K562 (cell line): ENCODE measurements around the gene CDCP1. TPM values are rescaled to one million over a fixed set of nuclear protein-coding genes. Genes with fewer than 3 reads are reported as not detected.

ENCODE experiments used
- ATAC-seq: fragments of 200-7000 bp; cut with Tn5 transposase; 3 replicates; pipeline ENCODE4 v1.9.1; 2020; ENCODE audit warnings: moderate library complexity
- BruUV-seq: library from RNA; stranded (reverse); fragments of 400-500 nt; replicated peaks from 2 replicates; lab custom pipeline; 2021; lab: Mats Ljungman, UMichigan
- CTCF ChIA-PET: fragments of 300-600 bp; formaldehyde crosslinking; extraction: SDS; loops from one replicate; lab custom pipeline; 2021; ENCODE audit warnings: low intra/inter-chr PET ratio; lab: Yijun Ruan, JAX
- POLR2A ChIA-PET: fragments of 300-600, 350-650 bp; sonication (Branson Sonifier 250); formaldehyde crosslinking; extraction: SDS; loops from one replicate; lab custom pipeline; 2021; ENCODE audit warnings: antibody characterized with exemption, inconsistent platforms; lab: Yijun Ruan, JAX
- DNase-seq, 4 experiments: peaks; one replicate each; pipeline versions ENCODE4 v3.0.0 to v3.0.0-alpha.2; 2011 to 2018; ENCODE audit warnings: low spot score in 3 of 4, mixed read lengths in 3 of 4; ENCODE audit errors: extremely low read depth in 1 of 4
- FAIRE-seq: peaks from 2 replicates; lab custom pipeline; 2011; peaks lifted over from hg19 to GRCh38; lab: Jason Lieb, UNC
- H2AFZ ChIP-seq: 2 replicates; pipeline ENCODE4 v1.6.0; 2011; ENCODE audit warnings: low read depth, low read length, control low read depth, inconsistent platforms
- H3K27ac ChIP-seq: fragments of 200-600 bp; 3 replicates; pipeline ENCODE4 v1.8.0; 2011; ENCODE audit warnings: low read depth, mild to moderate bottlenecking, control low read depth, inconsistent platforms, low read length, moderate library complexity, mixed read lengths; ENCODE audit errors: extremely low read depth
- H3K27me3 ChIP-seq, 2 experiments: fragments of 300-600 bp in 1 of 2; 2 replicates in 1 of 2; 3 replicates in 1 of 2; pipeline versions ENCODE4 v1.6.0 to v1.8.0; 2011; ENCODE audit warnings: inconsistent platforms in 2 of 2, low read length in 2 of 2, mild to moderate bottlenecking in 1 of 2, mixed read lengths in 1 of 2, moderate library complexity in 1 of 2; ENCODE audit not compliant: control insufficient read depth in 2 of 2, insufficient read depth in 2 of 2
- H3K36me3 ChIP-seq: fragments of 300-600 bp; 3 replicates; pipeline ENCODE4 v1.8.0; 2011; ENCODE audit warnings: mild to moderate bottlenecking, low read length, inconsistent platforms; ENCODE audit not compliant: control insufficient read depth, insufficient read depth
- H3K4me1 ChIP-seq, 2 experiments: fragments of 200-600 bp in 1 of 2; replicated peaks in 1 of 2; 2 replicates in 1 of 2; 3 replicates in 1 of 2; pipeline versions ENCODE4 v1.5.1 to v1.8.0; 2011; ENCODE audit warnings: inconsistent platforms in 2 of 2, low read length in 2 of 2, mild to moderate bottlenecking in 1 of 2, mixed read lengths in 1 of 2, moderate library complexity in 1 of 2; ENCODE audit not compliant: control insufficient read depth in 2 of 2, insufficient read depth in 2 of 2
- H3K4me2 ChIP-seq: 2 replicates; pipeline ENCODE4 v1.6.1; 2011; ENCODE audit warnings: low read length, control low read depth, inconsistent platforms, mixed read lengths; ENCODE audit not compliant: insufficient read depth
- H3K4me3 ChIP-seq: fragments of 200-600 bp; sonication (generic), shearing (Covaris generic); 2 replicates; pipeline ENCODE4 v1.5.1; 2016; ENCODE audit warnings: control low read depth, inconsistent platforms
- H3K79me2 ChIP-seq: fragments of 200-600 bp; 3 replicates; pipeline ENCODE4 v1.8.0; 2011; ENCODE audit warnings: low read length, inconsistent platforms; ENCODE audit not compliant: control insufficient read depth, insufficient read depth
- H3K9ac ChIP-seq, 2 experiments: 2 replicates each; pipeline versions ENCODE4 v1.6.0 to v1.6.1; 2011; ENCODE audit warnings: low read depth in 2 of 2, low read length in 2 of 2, control low read depth in 1 of 2, inconsistent platforms in 1 of 2, mild to moderate bottlenecking in 1 of 2, mixed read lengths in 1 of 2; ENCODE audit not compliant: insufficient read depth in 1 of 2
- H3K9me1 ChIP-seq: one replicate; pipeline ENCODE4 v1.6.0; 2011; ENCODE audit warnings: inconsistent platforms, mild to moderate bottlenecking, low read length, moderate library complexity; ENCODE audit not compliant: control insufficient read depth, insufficient read depth
- H3K9me3 ChIP-seq: replicated peaks from 2 replicates; pipeline ENCODE4 v1.5.1; 2011; ENCODE audit warnings: low read depth, low read length, inconsistent platforms; ENCODE audit not compliant: control insufficient read depth, insufficient read depth
- H4K20me1 ChIP-seq: replicated peaks from 2 replicates; pipeline ENCODE4 v1.6.1; 2011; ENCODE audit warnings: low read length, inconsistent platforms, mixed read lengths; ENCODE audit not compliant: control insufficient read depth, insufficient read depth
- EHMT2 ChIP-seq: fragments of 450-650 bp; IDR thresholded peaks from 2 replicates; pipeline ENCODE4 v1.6.1; 2018; ENCODE audit warnings: antibody characterized with exemption
- HCFC1 ChIP-seq: IDR thresholded peaks from 2 replicates; pipeline ENCODE4 v1.6.1; 2012; ENCODE audit warnings: low read depth, low read length, improper control_type of control experiment
- KDM2B ChIP-seq: fragments of 250-450 bp; sonication (Bioruptor Pico); IDR thresholded peaks from 2 replicates; pipeline ENCODE4 v1.8.0; 2021; ENCODE audit warnings: mild to moderate bottlenecking, moderate library complexity
- MAFG ChIP-seq: fragments of 450-650 bp; conservative IDR thresholded peaks from 2 replicates; pipeline ENCODE4 v1.6.1; 2016; ENCODE audit warnings: missing genetic modification characterization, missing compliant biosample characterization
- ZNF184 ChIP-seq: sonication (generic); formaldehyde crosslinking; IDR thresholded peaks from 2 replicates; pipeline ENCODE4 v1.5.0; 2020; ENCODE audit warnings: missing genetic modification reagents
- WGBS: fragments of 100-300 bp; shearing (Covaris generic); methylation state at CpG from one replicate; pipeline ENCODE4 v1.1.6; 2016; ENCODE audit warnings: low coverage, mixed read lengths; ENCODE audit not compliant: insufficient coverage; ENCODE audit errors: missing lambda C conversion rate; 5-methylcytosine and 5-hydroxymethylcytosine counted together
- in situ Hi-C: fragments of 300-500 bp; cut with MboI; formaldehyde crosslinking; loops from 4 replicates; pipeline ENCODE4 v1.15.0; 2018; ENCODE audit warnings: inconsistent platforms, mixed read lengths
- intact Hi-C: fragments of 100-400 bp; cut with micrococcal nuclease; formaldehyde crosslinking; loops from 2 replicates; pipeline ENCODE4 v1.14.2; 2022
- polyA plus RNA-seq, 8 experiments: library from polyadenylated mRNA; depleted of rRNA in 4 of 8; stranded (reverse) in 5 of 8; unstranded in 3 of 8; fragments of >200 nt; fragmentation: Nextera tagmentation in 2 of 8; fragmentation: Illumina TruSeq in 1 of 8; extraction: Ambion mirVana in 2 of 8; extraction: Trizol in 1 of 8; gene quantifications; 2 replicates each; pipeline versions ENCODE4 v1.2.1 to v1.2.3, GENCODE V29; 2011 to 2014; ENCODE audit warnings: inconsistent platforms in 1 of 8, missing spikeins in 1 of 8
- total RNA-seq, 7 experiments: library from RNA; depleted of rRNA in 6 of 7; stranded (reverse); fragments of >200 nt in 6 of 7; fragmentation: Illumina TruSeq in 2 of 7; extraction: Trizol in 2 of 7; gene quantifications; 2 replicates each; pipeline versions ENCODE4 v1.2.1 to v1.2.3, GENCODE V29; 2011 to 2021; ENCODE audit warnings: low replicate concordance in 1 of 7
- TF ChIP-seq, protein P1 (sequence below), 2 experiments: fragments of 450-650 bp in 1 of 2; sonication (generic) in 1 of 2; formaldehyde crosslinking in 1 of 2; IDR thresholded peaks in 1 of 2; conservative IDR thresholded peaks in 1 of 2; 2 replicates each; pipeline versions ENCODE4 v1.6.1 to v1.8.1; 2016 to 2023; ENCODE audit warnings: mild to moderate bottlenecking in 2 of 2, moderate library complexity in 2 of 2, inconsistent platforms in 1 of 2, missing genetic modification reagents in 1 of 2

The CDCP1 gene
- total and polyA plus RNA-seq, 9 of the 15 experiments (the other 6 are each of a cell fraction or from before 2014, with no cell fraction given): 3.9 to 16.4 (median 5.2) TPM

- H3K36me3 ChIP-seq: no peaks in the 10 kb centered on the region
- no peak overlapping the region for H3K9ac ChIP-seq
- no TSS peak for BruUV-seq
- in situ Hi-C loops: no loop called here
- H3K4me1 ChIP-seq: peaks cover 0 to 18% of the 10 kb centered on the region in 2 experiments; a peak in 3 of 5 replicates
- H3K27ac ChIP-seq: no peak overlapping the region
- H3K79me2 ChIP-seq: no peaks in the 10 kb centered on the region
- intact Hi-C loops: no loop called here
- peak overlapping the region; percentile 68 for H2AFZ ChIP-seq
- no peak overlapping the region for H3K4me3 ChIP-seq
- no peaks in the 10 kb centered on the region for H4K20me1 ChIP-seq
- FAIRE-seq (no peak), DNase-seq (no peak), ATAC-seq (peak; percentile 58)
- H3K9me3 ChIP-seq: peaks cover 4% of the 10 kb centered on the region
- no peak overlapping the region for H3K4me2 ChIP-seq
- CTCF ChIA-PET: no interaction called here
- no peaks in the 10 kb centered on the region for H3K27me3 ChIP-seq
- WGBS: 25% methylated on average over 6 of the region's 6 CpGs
- POLR2A ChIA-PET: interaction anchor here (0.6 to 4.5 kb wide), 13 partner anchors 9 to 304 kb away, joined by 3 to 28 read pairs (median 3); no protein-coding TSS in a partner anchor
- no peaks in the 10 kb centered on the region for H3K9me1 ChIP-seq
- TF ChIP-seq KDM2B (CRISPR knock-in tag) (no peak), MAFG (tag) (no peak), HCFC1 (no peak), ZNF184 (CRISPR knock-in tag) (no peak), EHMT2 (peak; percentile 19; the same call in 1 of the 2 replicates)
- TF ChIP-seq, protein P1, sequence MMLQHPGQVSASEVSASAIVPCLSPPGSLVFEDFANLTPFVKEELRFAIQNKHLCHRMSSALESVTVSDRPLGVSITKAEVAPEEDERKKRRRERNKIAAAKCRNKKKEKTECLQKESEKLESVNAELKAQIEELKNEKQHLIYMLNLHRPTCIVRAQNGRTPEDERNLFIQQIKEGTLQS (IDR thresholded peaks at IDR 0.05): 0 out of 2 replicates have a peak, but pooled peaks have one; percentile 33
- TF ChIP-seq, protein P1 (CRISPR knock-in tag; conservative IDR thresholded peaks at IDR 0.05): no peak
Observed at GRCh38 chr3:45154641-45155147, 8.5 kb upstream of the CDCP1 start.
